Ramos (cell line): ENCODE data around the gene SP9.
"Not testable (repeated sequence)": the region's sequence is repeated elsewhere in the genome, so short reads cannot be mapped to it uniquely, and the experiment has no call there.

Source experiments
- in situ Hi-C: fragments of 300-500 bp; cut with MboI; formaldehyde crosslinking; loops from one replicate; pipeline ENCODE4 v1.14.3; 2022; ENCODE audit warnings: low sequenced_read_pairs; ENCODE audit not compliant: unreplicated experiment

SP9 gene

GRCh38 chr2:174341995-174342685, 7.4 kb downstream of the SP9 start:
- in situ Hi-C loops = loop anchor here (10.0 to 25.0 kb wide), 2 partner anchors 937 to 1305 kb away; no protein-coding TSS in a partner anchor

GRCh38 chr2:174342686-174343342, 8.1 kb downstream of the SP9 start:
- in situ Hi-C loops = loop anchor here (10.0 to 25.0 kb wide), 2 partner anchors 938 to 1306 kb away; no protein-coding TSS in a partner anchor

GRCh38 chr2:174343343-174343622, 8.5 kb downstream of the SP9 start:
- in situ Hi-C loops = loop anchor here (10.0 to 25.0 kb wide), 2 partner anchors 938 to 1306 kb away; no protein-coding TSS in a partner anchor

GRCh38 chr2:174343623-174344455, 9.1 kb downstream of the SP9 start:
- in situ Hi-C loops = loop anchor here (10.0 to 25.0 kb wide), 2 partner anchors 939 to 1307 kb away; no protein-coding TSS in a partner anchor

GRCh38 chr2:174344716-174345461, 10.1 kb downstream of the SP9 start:
- in situ Hi-C loops = loop anchor here (10.0 to 25.0 kb wide), 2 partner anchors 940 to 1308 kb away; no protein-coding TSS in a partner anchor

- in situ Hi-C loops = no loop called here
Observed at GRCh38 chr2:174350018-174350417, 15.3 kb downstream of the SP9 start.

- in situ Hi-C loops = no loop called here
Observed at GRCh38 chr2:174350593-174351181, 15.9 kb downstream of the SP9 start.

GRCh38 chr2:174353004-174353403, 18.2 kb downstream of the SP9 start:
- in situ Hi-C loops = no loop called here

GRCh38 chr2:174356347-174356746, 21.6 kb downstream of the SP9 start:
- in situ Hi-C loops = no loop called here

- in situ Hi-C loops = not testable (repeated sequence)
Observed at GRCh38 chr2:174359663-174360062, 24.9 kb downstream of the SP9 start.

GRCh38 chr2:174362949-174363348, 28.2 kb downstream of the SP9 start:
- in situ Hi-C loops = no loop called here

GRCh38 chr2:174363492-174364225, 28.9 kb downstream of the SP9 start:
- in situ Hi-C loops = not testable (repeated sequence)

GRCh38 chr2:174364628-174365027, 29.9 kb downstream of the SP9 start:
- in situ Hi-C loops = no loop called here

GRCh38 chr2:174365571-174365970, 30.8 kb downstream of the SP9 start:
- in situ Hi-C loops = no loop called here

GRCh38 chr2:174368691-174369090, 33.9 kb downstream of the SP9 start:
- in situ Hi-C loops = no loop called here

GRCh38 chr2:174376967-174377366, 42.2 kb downstream of the SP9 start:
- in situ Hi-C loops = no loop called here

- in situ Hi-C loops = no loop called here
Observed at GRCh38 chr2:174383796-174384195, 49.0 kb downstream of the SP9 start.

- in situ Hi-C loops = no loop called here
Observed at GRCh38 chr2:174385201-174385600, 50.4 kb downstream of the SP9 start.
